Epidermal melanocyte (primary cell): ENCODE results near the gene KRTAP4-6.
"Not testable (repeated sequence)": the region's sequence is repeated elsewhere in the genome, so short reads cannot be mapped to it uniquely, and the experiment has no call there.

Source experiments
- DNase-seq: peaks from one replicate; pipeline ENCODE4 v3.0.0; 2011; ENCODE audit warnings: low spot score; ENCODE audit not compliant: insufficient read length

KRTAP4-6 gene

DNA sequence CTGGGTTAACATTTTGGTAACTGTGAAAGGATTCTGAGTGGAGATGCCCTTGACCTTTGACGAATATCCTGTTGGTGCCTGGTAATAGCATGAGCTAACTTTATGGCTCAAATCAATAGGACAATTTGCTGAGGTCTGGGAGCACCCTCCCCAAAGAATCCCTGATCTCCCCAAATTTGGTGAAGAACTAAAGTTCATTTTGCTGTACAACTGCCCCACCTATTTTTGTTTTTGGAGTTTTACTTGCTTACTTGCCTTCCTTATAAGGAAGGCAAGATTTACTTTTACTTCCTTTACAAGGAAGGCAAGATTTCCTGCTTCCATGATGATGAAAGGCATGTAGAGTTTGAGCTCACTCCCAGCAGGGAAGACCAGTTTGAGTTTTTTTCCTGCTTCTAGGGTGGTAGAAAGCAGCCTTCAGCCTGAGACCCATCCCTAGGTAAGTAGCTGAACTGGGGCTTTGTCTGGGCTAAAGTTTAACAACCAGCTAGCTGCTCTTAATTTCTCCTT lies 32.3 kb downstream of the KRTAP4-6 start:
- no peak for DNase-seq

DNA sequence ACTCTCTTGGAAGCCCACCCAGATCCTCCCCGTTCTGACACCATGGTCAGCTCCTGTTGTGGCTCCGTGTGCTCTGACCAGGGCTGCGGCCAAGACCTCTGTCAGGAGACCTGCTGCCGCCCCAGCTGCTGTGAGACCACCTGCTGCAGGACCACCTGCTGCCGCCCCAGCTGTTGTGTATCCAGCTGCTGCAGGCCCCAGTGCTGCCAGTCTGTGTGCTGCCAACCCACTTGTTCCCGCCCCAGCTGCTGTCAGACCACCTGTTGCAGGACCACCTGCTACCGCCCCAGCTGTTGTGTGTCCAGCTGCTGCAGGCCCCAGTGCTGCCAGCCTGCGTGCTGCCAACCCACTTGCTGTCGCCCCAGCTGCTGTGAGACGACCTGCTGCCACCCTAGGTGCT lies 35.0 kb downstream of the KRTAP4-6 start, which contains the start of gene KRTAP4-9:
TSS of gene KRTAP4-9 (plus strand) at position 43 of the 400 bp plus-strand sequence. CDS start at position 43, 0 bp downstream.
- DNase-seq, result not testable (repeated sequence)

DNA sequence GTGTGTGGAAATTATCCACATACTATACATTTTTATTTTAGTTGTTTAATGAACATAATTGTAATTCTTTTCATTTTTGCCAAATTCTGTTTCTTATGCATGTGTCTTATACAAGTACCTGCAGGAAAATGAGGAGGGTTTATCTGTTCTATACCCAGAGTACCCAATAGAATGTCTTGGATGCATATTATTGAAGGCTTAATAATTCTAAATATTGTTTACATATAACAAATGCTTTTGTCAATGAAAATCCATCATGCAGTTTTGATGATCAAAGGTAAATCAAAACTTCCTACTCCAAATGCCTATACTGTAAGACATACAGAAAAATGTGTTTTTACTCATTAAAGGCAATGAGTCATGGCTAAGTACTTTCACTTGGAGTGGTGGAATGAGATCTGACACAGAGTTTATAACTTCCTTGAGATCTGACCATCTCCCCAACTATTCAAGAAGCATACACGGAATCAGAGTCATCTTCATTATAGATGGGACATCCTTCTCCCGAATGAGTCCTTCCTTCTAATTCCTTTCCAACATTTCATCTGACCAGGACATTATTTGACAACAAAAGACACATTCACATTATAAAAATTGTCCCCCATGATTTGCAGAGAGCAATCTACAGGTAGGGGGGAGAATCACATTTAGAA lies 35.8 kb downstream of the KRTAP4-6 start:
- DNase-seq, result not testable (repeated sequence)

DNA sequence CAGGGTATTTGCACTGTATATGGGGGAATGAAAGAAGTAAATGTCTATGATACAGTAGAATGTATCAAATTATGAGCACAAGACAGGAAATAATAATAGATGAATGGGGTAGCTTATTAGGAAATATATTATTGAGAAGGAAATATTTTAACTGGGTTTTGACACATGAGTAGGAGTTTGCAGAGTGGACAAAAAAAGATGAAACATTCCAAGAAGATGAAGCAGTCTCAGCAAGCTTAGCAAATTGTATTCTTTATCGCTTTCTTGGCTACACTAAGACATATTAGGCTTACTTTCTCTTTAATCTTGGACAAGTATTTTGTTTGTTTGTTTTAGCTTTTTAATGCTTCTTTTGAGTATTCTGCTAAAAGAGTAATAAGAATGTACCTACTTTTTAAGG lies 36.4 kb downstream of the KRTAP4-6 start:
- no peak for DNase-seq

DNA sequence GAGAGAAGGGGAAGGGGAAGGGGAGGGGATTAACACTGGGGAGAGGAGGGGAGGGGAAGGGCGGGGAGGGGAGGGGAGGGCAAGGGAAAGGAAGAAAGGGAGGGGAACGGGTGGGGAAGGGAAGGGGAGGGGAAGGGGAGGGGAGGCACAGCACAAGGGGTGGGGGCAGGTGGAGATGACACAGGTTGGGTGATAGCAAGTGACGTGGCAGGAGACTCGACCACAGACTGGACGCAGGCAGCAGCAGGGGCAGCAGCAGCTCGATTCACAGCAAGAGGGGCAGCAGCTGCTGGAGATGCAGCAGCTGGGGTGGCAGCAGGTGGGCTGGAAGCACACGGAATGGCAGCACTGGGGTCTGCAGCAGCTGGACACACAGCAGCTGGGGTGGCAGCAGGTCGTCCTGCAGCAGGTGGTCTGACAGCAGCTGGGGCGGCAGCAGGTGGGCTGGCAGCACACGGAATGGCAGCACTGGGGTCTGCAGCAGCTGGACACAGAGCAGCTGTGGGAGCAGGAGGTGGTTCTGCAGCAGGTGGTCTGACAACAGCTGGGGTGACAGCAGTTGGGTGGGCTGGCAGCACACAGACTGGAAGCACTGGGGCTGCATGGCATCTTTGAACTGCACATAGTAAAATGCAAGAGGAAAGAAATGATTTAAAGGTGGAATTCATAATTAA lies 38.6 kb downstream of the KRTAP4-6 start, which contains the start of gene KRTAP4-16:
TSS of gene KRTAP4-16 (minus strand) at position 624 of the 674 bp plus-strand sequence. CDS start at position 624, 0 bp downstream.
- DNase-seq, result no peak

DNA sequence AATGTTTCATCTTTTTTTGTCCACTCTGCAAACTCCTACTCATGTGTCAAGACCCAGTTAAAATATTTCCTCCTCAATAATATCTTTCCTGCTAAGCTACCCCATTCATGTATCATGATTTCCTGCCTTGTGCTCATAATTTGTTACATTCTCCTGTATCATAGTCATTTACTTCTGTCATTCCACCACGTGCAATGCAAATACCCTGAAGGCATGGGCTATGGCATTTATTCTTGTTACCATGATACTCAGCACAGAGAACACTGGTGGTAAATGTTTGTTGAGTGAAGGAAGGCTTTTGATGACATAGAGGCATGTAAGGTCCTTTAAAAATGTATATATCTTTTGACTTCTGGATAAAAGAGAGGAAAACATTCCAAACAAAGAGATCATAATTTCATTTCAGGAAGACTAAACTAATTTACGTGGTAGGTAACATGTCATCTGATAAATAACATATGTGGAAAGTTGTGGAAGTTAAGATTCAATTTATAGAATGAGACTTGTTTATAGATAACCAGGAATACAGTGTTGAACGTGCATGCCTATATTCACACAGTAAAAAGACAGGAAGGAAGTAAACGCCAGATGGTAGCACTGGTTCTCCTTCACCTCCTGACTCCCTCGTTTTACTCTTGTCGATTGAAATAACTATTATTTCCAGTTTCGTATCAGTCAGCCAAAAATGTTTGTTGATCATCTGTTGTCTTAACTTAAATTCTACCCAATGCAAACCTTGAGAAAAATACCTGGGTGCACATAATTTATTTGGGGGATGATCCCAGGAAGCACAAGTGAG lies 40.5 kb downstream of the KRTAP4-6 start:
- DNase-seq, result not testable (repeated sequence)

DNA sequence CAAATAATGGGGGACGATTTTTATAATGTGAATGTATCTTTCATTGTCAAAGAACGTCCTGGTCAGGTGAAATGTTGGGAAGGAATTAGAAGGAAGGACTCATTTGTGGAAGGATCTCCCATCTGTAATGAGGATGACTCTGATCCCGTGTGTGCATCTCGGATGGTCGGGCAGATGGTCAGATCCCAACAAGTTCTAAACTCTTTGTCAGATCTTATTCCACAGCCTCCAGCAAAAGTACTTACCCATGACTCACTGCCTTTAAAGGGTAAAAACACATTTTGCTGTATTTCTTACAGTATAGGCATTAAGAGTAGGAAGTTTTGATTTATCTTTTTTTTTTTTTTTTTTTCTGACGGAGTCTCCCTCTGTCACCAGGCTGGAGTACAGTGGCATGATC lies 41.9 kb downstream of the KRTAP4-6 start:
- no peak for DNase-seq

DNA sequence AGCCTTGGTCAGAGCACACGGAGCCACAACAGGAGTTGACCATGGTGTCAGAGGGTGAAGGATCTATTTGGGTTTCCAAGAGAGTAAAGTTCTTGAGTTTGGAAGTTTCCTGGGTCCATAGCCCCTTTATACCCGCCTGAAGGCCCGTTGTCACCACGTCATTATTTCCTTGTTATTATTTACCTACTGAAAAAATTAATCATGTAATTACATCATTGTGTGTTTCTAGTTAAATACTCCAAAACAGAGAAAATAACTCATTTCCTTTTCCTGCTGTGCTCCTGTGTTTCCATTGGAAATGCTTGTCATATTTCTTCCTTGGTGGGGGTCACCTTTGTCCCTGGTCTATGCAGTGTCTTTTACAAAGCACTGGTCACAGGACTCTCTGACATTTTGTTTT lies 42.3 kb downstream of the KRTAP4-6 start, which contains the start of gene KRTAP4-8:
TSS of gene KRTAP4-8 (minus strand) at position 101 of the 400 bp plus-strand sequence. CDS start at position 43, 58 bp downstream.
- DNase-seq, result no peak

DNA sequence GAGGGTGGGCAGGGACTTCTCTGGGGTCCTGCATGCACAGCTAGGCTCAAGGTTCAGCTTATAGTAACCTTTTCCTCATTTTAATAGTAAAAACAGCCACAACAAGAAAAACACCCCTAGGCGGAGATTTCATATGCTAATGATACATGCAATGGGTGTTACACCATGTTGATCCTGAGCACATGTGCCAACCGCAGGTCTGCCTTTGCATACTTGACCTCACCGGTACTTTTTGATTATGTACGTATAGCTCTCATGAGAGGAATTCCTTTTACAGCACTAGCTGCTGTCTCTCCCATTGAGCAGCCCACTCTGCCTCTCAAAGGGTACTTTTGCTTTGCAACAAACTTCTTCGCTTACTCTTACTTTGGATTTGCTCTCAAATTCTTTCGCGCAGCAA lies 44.3 kb downstream of the KRTAP4-6 start:
- DNase-seq, result no peak
